Glutamatergic neuron (in vitro differentiated cells): ENCODE measurements around the gene TMTC3. TPM values are rescaled to one million over a fixed set of nuclear protein-coding genes. Genes with fewer than 3 reads are reported as not detected.
A peak's percentile ranks its signal among the peaks of the same experiment; 100 is the strongest.

Experiments
- DNase-seq: peaks from one replicate; pipeline ENCODE4 v3.0.0; 2022
- H3K27ac Mint-ChIP-seq: one replicate; pipeline ENCODE4 v1.8.0; 2020; ENCODE audit warnings: mild to moderate bottlenecking, mixed read lengths, inconsistent platforms; ENCODE audit not compliant: unreplicated experiment
- H3K27me3 Mint-ChIP-seq: one replicate; pipeline ENCODE4 v1.8.0; 2020; ENCODE audit warnings: mild to moderate bottlenecking, moderate library complexity, mixed read lengths, inconsistent platforms; ENCODE audit not compliant: unreplicated experiment
- H3K36me3 Mint-ChIP-seq: one replicate; pipeline ENCODE4 v1.8.0; 2020; ENCODE audit warnings: mild to moderate bottlenecking, mixed read lengths, inconsistent platforms; ENCODE audit not compliant: unreplicated experiment
- H3K4me1 Mint-ChIP-seq: one replicate; pipeline ENCODE4 v1.8.0; 2020; ENCODE audit warnings: mild to moderate bottlenecking, low read depth, mixed read lengths, inconsistent platforms; ENCODE audit not compliant: unreplicated experiment
- H3K4me3 Mint-ChIP-seq: one replicate; pipeline ENCODE4 v1.8.0; 2020; ENCODE audit warnings: mild to moderate bottlenecking, mixed read lengths, inconsistent platforms; ENCODE audit not compliant: unreplicated experiment
- H3K9me3 Mint-ChIP-seq: one replicate; pipeline ENCODE4 v1.8.0; 2020; ENCODE audit warnings: mild to moderate bottlenecking, moderate library complexity, mixed read lengths, inconsistent platforms; ENCODE audit not compliant: unreplicated experiment
- long read RNA-seq: library from polyadenylated mRNA; unstranded; transcript quantifications from one replicate; pipeline ENCODE4 v2.0.0, GENCODE V29; 2020; ENCODE audit not compliant: unreplicated experiment
- total RNA-seq: library from RNA; stranded (reverse); fragmentation: NEBNext Ultra II Directional; extraction: Animal tissue kit (Norgen Biotek cat#: 25700); gene quantifications from one replicate; pipeline ENCODE4 v1.2.1, GENCODE V29; 2021; ENCODE audit not compliant: unreplicated experiment
- TF ChIP-seq, protein P1 (sequence below): fragments of 200-600 bp; sonication (generic); IDR thresholded peaks from one replicate; pipeline ENCODE4 v1.5.0; 2021; ENCODE audit not compliant: partially characterized antibody, unreplicated experiment

Gene TMTC3
- total RNA-seq = 12.5 TPM
- long read RNA-seq, partial matches to known transcripts = 0 of 1 reads
- long read RNA-seq, other reads (novel, unspliced or antisense) = 1 of 1 reads

DNA sequence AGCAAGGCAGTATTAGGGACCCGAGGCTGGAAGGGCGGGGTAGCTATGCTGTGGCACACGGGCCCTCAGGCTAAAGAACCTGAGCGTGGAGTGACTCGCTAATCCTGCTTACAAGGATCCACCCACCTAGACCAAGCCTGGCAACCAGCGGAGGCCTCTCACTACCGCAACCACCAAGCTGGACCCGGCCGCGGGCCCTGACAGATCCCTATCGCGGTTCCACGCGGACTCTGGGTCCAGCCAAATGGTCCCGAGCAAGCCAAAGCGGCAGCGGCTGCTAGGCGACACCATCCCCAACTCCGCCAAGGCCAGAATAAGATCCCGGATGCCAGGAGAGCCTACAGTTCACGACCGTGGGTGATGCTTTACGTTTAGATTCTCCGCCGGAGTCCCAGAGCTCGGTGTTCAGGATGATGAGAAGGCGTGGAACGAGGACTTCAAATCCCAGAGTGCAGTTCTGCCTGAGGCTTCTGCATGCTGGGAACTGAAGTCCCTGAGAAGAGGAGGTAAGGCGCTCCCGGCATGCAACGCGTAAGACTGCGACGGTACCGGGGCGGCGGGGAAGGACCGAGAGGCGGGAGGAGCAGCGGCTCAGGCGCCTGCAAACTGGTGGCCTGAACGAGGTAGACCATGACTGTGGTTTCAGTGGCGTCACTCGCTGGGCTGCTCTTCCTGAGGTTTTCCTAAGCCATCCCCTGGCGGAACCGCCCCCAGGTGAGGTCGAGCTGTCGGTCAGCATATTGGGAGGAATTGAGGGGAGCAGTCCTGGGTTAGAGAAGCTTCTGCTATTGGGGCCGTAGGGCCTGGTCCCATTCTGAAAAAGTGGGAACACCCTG, at the start of gene TMTC3, which contains the start of gene CEP290:
TSS of gene TMTC3 (plus strand) at position 534 of the 836 bp plus-strand sequence. CDS start 6,009 bp downstream, outside the sequence.
TSS of gene CEP290 (minus strand) at position 315 of the 836 bp plus-strand sequence. CDS start 781 bp downstream, outside the sequence.
- DNase-seq = peak; percentile 92
- H3K9me3 Mint-ChIP-seq = peaks cover 3% of the 10 kb centered on the region
- TF ChIP-seq, protein P1, sequence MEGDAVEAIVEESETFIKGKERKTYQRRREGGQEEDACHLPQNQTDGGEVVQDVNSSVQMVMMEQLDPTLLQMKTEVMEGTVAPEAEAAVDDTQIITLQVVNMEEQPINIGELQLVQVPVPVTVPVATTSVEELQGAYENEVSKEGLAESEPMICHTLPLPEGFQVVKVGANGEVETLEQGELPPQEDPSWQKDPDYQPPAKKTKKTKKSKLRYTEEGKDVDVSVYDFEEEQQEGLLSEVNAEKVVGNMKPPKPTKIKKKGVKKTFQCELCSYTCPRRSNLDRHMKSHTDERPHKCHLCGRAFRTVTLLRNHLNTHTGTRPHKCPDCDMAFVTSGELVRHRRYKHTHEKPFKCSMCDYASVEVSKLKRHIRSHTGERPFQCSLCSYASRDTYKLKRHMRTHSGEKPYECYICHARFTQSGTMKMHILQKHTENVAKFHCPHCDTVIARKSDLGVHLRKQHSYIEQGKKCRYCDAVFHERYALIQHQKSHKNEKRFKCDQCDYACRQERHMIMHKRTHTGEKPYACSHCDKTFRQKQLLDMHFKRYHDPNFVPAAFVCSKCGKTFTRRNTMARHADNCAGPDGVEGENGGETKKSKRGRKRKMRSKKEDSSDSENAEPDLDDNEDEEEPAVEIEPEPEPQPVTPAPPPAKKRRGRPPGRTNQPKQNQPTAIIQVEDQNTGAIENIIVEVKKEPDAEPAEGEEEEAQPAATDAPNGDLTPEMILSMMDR = no peak
- peak within 1 kb of the TSS; percentile 99 for H3K4me3 Mint-ChIP-seq
- peaks cover 7% of the 10 kb centered on the region for H3K4me1 Mint-ChIP-seq
- peaks cover 2% of the 10 kb centered on the region for H3K27me3 Mint-ChIP-seq
- no peaks in the 10 kb centered on the region for H3K36me3 Mint-ChIP-seq
- no peak within 1 kb of the TSS for H3K27ac Mint-ChIP-seq

DNA sequence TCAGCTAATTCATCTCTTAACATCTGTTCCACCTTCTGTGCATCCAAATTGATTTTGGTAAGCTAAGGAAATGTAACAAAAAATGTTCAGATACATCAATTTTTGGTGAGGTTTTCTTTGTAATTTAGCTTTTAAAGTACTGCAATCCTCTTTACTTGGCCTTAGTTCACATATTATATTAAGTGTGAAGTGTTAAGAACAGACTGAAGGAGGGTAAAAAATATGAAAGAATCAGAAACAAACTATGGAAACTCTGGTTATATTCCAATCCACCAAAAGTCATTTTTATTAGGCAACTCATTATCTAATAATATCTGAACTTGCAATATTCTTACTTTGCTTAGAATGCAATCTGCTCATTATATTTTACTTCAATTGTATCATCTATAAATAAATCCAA, 49.3 kb upstream of the TMTC3 start:
- peaks cover 12% of the 10 kb centered on the region for H3K4me1 Mint-ChIP-seq
- H3K9me3 Mint-ChIP-seq = peaks cover 2% of the 10 kb centered on the region
- TF ChIP-seq, protein P1 = no peak
- no peak for DNase-seq
- H3K27ac Mint-ChIP-seq = peak overlapping the region; percentile 66
- no peaks in the 10 kb centered on the region for H3K36me3 Mint-ChIP-seq
- peaks cover 3% of the 10 kb centered on the region for H3K27me3 Mint-ChIP-seq
- peak overlapping the region; percentile 49 for H3K4me3 Mint-ChIP-seq

DNA sequence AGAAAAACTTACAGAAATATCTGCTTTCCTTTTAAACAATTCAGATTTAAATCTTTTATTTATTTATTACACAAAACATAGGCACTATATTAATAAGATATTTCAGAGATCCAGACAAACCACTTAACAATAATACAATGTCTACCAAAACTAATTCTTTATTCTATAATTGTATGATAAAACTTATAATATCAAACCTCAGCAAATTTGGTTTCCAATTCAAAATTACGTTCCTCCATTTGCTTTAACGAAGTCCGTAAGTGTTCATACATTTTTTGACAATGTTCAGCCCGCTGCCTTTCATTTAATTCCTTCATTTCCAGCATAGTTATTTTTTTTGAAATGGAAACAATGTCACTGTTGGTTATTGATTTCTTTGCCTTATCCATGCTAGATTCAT, 48.5 kb upstream of the TMTC3 start:
- no peak overlapping the region for H3K27ac Mint-ChIP-seq
- H3K36me3 Mint-ChIP-seq = no peaks in the 10 kb centered on the region
- H3K4me1 Mint-ChIP-seq = peaks cover 12% of the 10 kb centered on the region
- H3K9me3 Mint-ChIP-seq = peaks cover 2% of the 10 kb centered on the region
- peaks cover 3% of the 10 kb centered on the region for H3K27me3 Mint-ChIP-seq
- no peak for DNase-seq
- TF ChIP-seq, protein P1 = no peak
- no peak overlapping the region for H3K4me3 Mint-ChIP-seq

DNA sequence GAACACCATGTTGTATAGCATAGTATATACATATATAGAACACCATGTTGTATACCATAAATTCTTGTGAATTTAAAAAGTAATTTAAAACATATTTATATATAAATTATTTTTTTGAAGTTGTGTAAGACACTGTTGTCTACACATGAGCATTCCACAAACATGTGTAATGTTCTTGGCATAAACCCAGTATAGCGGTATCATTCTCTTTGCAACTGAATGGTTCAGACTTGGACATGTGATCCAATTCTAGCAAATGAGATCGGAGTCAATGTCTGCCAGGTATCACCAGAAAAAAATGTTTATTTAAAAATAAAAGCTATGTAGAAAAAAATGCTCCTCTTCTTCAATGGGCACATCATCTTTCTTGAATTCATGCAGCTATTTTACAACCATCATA, 34.1 kb upstream of the TMTC3 start:
- TF ChIP-seq, protein P1 = no peak
- no peak for DNase-seq
- Mint-ChIP-seq H3K36me3 (no peaks in the 10 kb centered on the region), H3K27me3 (no peaks in the 10 kb centered on the region), H3K9me3 (peaks cover 2% of the 10 kb centered on the region), H3K4me1 (no peaks in the 10 kb centered on the region), H3K27ac (no peak overlapping the region), H3K4me3 (no peak overlapping the region)
